Measurements from ENCODE around the gene FGL2. TPM values are rescaled to one million over a fixed set of nuclear protein-coding genes. Genes with fewer than 3 reads are reported as not detected.

Gene FGL2
- total RNA-seq, 1 experiment from 2014 or later: not detected

DNA sequence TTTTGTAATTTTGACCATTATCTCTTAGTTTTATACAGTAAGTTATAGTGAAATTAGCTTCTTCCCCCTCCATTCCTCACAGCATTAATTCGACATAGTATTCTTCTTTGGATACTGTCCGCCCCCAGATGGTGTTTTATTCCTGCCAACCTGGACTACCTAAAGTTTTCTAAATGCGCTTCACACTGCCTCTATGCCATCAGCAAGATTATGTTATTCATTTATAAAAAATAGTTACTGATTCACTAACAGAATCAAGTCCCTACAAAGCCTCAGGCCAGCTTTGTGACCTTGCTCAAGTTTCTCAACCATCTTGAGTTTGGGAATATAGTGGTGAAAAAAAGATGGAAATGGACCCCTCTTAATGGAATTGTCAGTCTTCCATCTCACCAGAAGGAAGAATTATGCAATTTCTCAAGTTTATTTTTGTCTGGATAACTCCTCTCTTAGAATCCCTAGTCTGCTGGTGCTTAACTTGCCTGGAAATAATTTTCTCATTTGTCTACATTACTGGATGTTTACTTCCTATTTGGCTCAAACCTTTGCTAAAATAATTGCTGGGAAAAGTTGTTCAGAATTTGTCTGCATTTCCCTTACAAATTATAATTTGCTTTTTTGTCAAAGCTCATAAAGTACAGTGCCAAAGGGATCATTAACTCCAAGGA, 16.7 kb upstream of the FGL2 start:
- H3K4me2 ChIP-seq (ENCODE audit: low read length): no peak overlapping the region
- TF ChIP-seq EZH2phosphoT487 (IDR thresholded peaks at IDR 0.05; ENCODE audit: borderline replicate concordance, low read length) (no peak), CTCF (conservative IDR thresholded peaks at IDR 0.05; ENCODE audit: low read depth, low read length) (no peak), EZH2 (IDR thresholded peaks at IDR 0.05; ENCODE audit: low read length, unreplicated experiment) (no peak)
- H3K79me2 ChIP-seq (ENCODE audit: low read length): no peaks in the 10 kb centered on the region
- no peaks in the 10 kb centered on the region; the same call in 1 of the 2 replicates for H3K9me3 ChIP-seq (ENCODE audit: low read length)
- no peak for ATAC-seq
- intact Hi-C loops (cut with micrococcal nuclease): no loop called here
- ChIA-PET CTCF (no interaction called here), POLR2A (ENCODE audit: unreplicated experiment) (no interaction called here)
- no peak overlapping the region for H2AFZ ChIP-seq (ENCODE audit: low read length)
- no peak for DNase-seq
- H3K9ac ChIP-seq (ENCODE audit: low read length): no peak overlapping the region
- H3K4me3 ChIP-seq (ENCODE audit: low read length): no peak overlapping the region
- H3K27me3 ChIP-seq (ENCODE audit: low read length): no peaks in the 10 kb centered on the region
- no TSS peak for BruUV-seq (replicated peaks)
- H3K36me3 ChIP-seq (ENCODE audit: low read depth, low read length): no peaks in the 10 kb centered on the region
- H3F3A ChIP-seq (ENCODE audit: low read length, unreplicated experiment): no peaks in the 10 kb centered on the region
- no peaks in the 10 kb centered on the region for H3K9me2 ChIP-seq (replicated peaks; ENCODE audit: low read length)
- H3K4me1 ChIP-seq (ENCODE audit: insufficient read depth, low read length): no peaks in the 10 kb centered on the region
- H3K27ac ChIP-seq (ENCODE audit: low read length): no peak overlapping the region
- no peaks in the 10 kb centered on the region for H4K20me1 ChIP-seq (ENCODE audit: low read length)

- H3K4me1 ChIP-seq (ENCODE audit: insufficient read depth, low read length): no peaks in the 10 kb centered on the region
- POLR2A ChIA-PET (ENCODE audit: unreplicated experiment): no interaction called here
- H4K20me1 ChIP-seq (ENCODE audit: low read length): no peaks in the 10 kb centered on the region
- ATAC-seq (no peak), DNase-seq (no peak)
- H3K79me2 ChIP-seq (ENCODE audit: low read length): no peaks in the 10 kb centered on the region
- H3K36me3 ChIP-seq (ENCODE audit: low read depth, low read length): no peaks in the 10 kb centered on the region
- H3F3A ChIP-seq (ENCODE audit: low read length, unreplicated experiment): no peaks in the 10 kb centered on the region
- intact Hi-C loops (cut with micrococcal nuclease): no loop called here
- CTCF ChIA-PET: no interaction called here
- no peak overlapping the region for H3K4me2 ChIP-seq (ENCODE audit: low read length)
- no peaks in the 10 kb centered on the region for H3K27me3 ChIP-seq (ENCODE audit: low read length)
- H3K9me2 ChIP-seq (replicated peaks; ENCODE audit: low read length): no peaks in the 10 kb centered on the region
- no peak overlapping the region for H3K4me3 ChIP-seq (ENCODE audit: low read length)
- peaks cover 5% of the 10 kb centered on the region; the same call in 1 of the 2 replicates for H3K9me3 ChIP-seq (ENCODE audit: low read length)
- no peak overlapping the region for H3K27ac ChIP-seq (ENCODE audit: low read length)
- TF ChIP-seq CTCF (conservative IDR thresholded peaks at IDR 0.05; ENCODE audit: low read depth, low read length) (no peak), EZH2 (IDR thresholded peaks at IDR 0.05; ENCODE audit: low read length, unreplicated experiment) (no peak), EZH2phosphoT487 (IDR thresholded peaks at IDR 0.05; ENCODE audit: borderline replicate concordance, low read length) (no peak)
- no peak overlapping the region for H3K9ac ChIP-seq (ENCODE audit: low read length)
- BruUV-seq (replicated peaks): no TSS peak
- no peak overlapping the region for H2AFZ ChIP-seq (ENCODE audit: low read length)
Measured at GRCh38 chr7:77209479-77210139, 10.0 kb upstream of the FGL2 start.

DNA sequence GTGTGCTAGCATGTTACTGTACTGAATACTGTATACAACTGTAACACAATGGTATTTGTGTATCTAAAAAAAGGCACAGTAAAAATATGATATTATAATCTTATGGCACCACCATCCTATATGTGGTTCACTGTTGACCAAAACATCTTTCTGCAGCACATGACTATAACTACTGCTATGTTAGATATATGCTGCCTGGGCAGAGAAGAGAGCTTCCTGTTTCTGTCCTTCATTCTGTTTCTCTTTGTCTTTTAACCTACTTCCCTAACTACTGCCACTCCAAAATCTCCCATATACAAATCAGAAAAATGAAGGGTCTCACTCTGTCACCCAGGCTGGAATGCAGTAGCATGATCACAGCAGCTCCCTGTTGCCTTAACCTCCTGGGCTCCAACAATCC, 8.8 kb upstream of the FGL2 start:
- Histone ChIP-seq H3K4me2 (ENCODE audit: low read length) (no peak overlapping the region), H4K20me1 (ENCODE audit: low read length) (no peaks in the 10 kb centered on the region), H3K9me2 (replicated peaks; ENCODE audit: low read length) (no peaks in the 10 kb centered on the region), H3K27ac (ENCODE audit: low read length) (no peak overlapping the region), H3K4me3 (ENCODE audit: low read length) (no peak overlapping the region), H3K4me1 (ENCODE audit: insufficient read depth, low read length) (no peaks in the 10 kb centered on the region), H2AFZ (ENCODE audit: low read length) (no peak overlapping the region), H3K27me3 (ENCODE audit: low read length) (no peaks in the 10 kb centered on the region), H3F3A (ENCODE audit: low read length, unreplicated experiment) (no peaks in the 10 kb centered on the region), H3K9me3 (ENCODE audit: low read length) (peaks cover 5% of the 10 kb centered on the region; the same call in 1 of the 2 replicates), H3K9ac (ENCODE audit: low read length) (no peak overlapping the region), H3K79me2 (ENCODE audit: low read length) (no peaks in the 10 kb centered on the region), H3K36me3 (ENCODE audit: low read depth, low read length) (no peaks in the 10 kb centered on the region)
- no peak for ATAC-seq
- intact Hi-C loops (cut with micrococcal nuclease): no loop called here
- CTCF ChIA-PET: no interaction called here
- POLR2A ChIA-PET (ENCODE audit: unreplicated experiment): no interaction called here
- DNase-seq: no peak
- BruUV-seq (replicated peaks): no TSS peak
- no peak for TF ChIP-seq EZH2phosphoT487 (IDR thresholded peaks at IDR 0.05; ENCODE audit: borderline replicate concordance, low read length)
- TF ChIP-seq EZH2 (IDR thresholded peaks at IDR 0.05; ENCODE audit: low read length, unreplicated experiment): no peak
- no peak for TF ChIP-seq CTCF (conservative IDR thresholded peaks at IDR 0.05; ENCODE audit: low read depth, low read length)
